Measurements from ENCODE around the gene HNF1B.
A peak's percentile ranks its signal among the peaks of the same experiment; 100 is the strongest.

HNF1B gene

GRCh38 chr17:37764383-37764782 is 19.5 kb upstream of the HNF1B start:
- Mint-ChIP-seq H3K36me3 (ENCODE audit: low read depth) (no peaks in the 10 kb centered on the region), H3K9me3 (peaks cover 24% of the 10 kb centered on the region), H3K4me3 (no peak overlapping the region), H3K27ac (no peak overlapping the region), H3K27me3 (ENCODE audit: low read depth, poor library complexity) (peaks cover 55% of the 10 kb centered on the region), H3K4me1 (peaks cover 16% of the 10 kb centered on the region)
- TF ChIP-seq CTCF (IDR thresholded peaks at IDR 0.05) = no peak
- no peak for DNase-seq

- Mint-ChIP-seq H3K4me3 (no peak overlapping the region), H3K27me3 (ENCODE audit: low read depth, poor library complexity) (peaks cover 58% of the 10 kb centered on the region), H3K27ac (no peak overlapping the region), H3K4me1 (peaks cover 30% of the 10 kb centered on the region), H3K9me3 (peaks cover 9% of the 10 kb centered on the region), H3K36me3 (ENCODE audit: low read depth) (no peaks in the 10 kb centered on the region)
- no peak for DNase-seq
- TF ChIP-seq CTCF (IDR thresholded peaks at IDR 0.05) = no peak
Measured at GRCh38 chr17:37762666-37763065, 17.8 kb upstream of the HNF1B start.

- H3K27ac Mint-ChIP-seq = no peak overlapping the region
- DNase-seq = no peak
- no peak overlapping the region for H3K4me3 Mint-ChIP-seq
- H3K27me3 Mint-ChIP-seq (ENCODE audit: low read depth, poor library complexity) = peaks cover 51% of the 10 kb centered on the region
- no peaks in the 10 kb centered on the region for H3K36me3 Mint-ChIP-seq (ENCODE audit: low read depth)
- TF ChIP-seq CTCF (IDR thresholded peaks at IDR 0.05) = no peak
- peaks cover 2% of the 10 kb centered on the region for H3K9me3 Mint-ChIP-seq
- peaks cover 31% of the 10 kb centered on the region for H3K4me1 Mint-ChIP-seq
Measured at GRCh38 chr17:37761961-37762360, 17.1 kb upstream of the HNF1B start.

GRCh38 chr17:37761059-37761458 is 16.2 kb upstream of the HNF1B start:
- H3K4me3 Mint-ChIP-seq = no peak overlapping the region
- no peaks in the 10 kb centered on the region for H3K36me3 Mint-ChIP-seq (ENCODE audit: low read depth)
- H3K27ac Mint-ChIP-seq = no peak overlapping the region
- TF ChIP-seq CTCF (IDR thresholded peaks at IDR 0.05) = no peak
- peaks cover 49% of the 10 kb centered on the region for H3K27me3 Mint-ChIP-seq (ENCODE audit: low read depth, poor library complexity)
- no peak for DNase-seq
- no peaks in the 10 kb centered on the region for H3K9me3 Mint-ChIP-seq
- peaks cover 31% of the 10 kb centered on the region for H3K4me1 Mint-ChIP-seq

- peak; percentile 11 for DNase-seq
- no peak overlapping the region for H3K27ac Mint-ChIP-seq
- peaks cover 48% of the 10 kb centered on the region for H3K27me3 Mint-ChIP-seq (ENCODE audit: low read depth, poor library complexity)
- H3K4me1 Mint-ChIP-seq = peaks cover 19% of the 10 kb centered on the region
- no peak for TF ChIP-seq CTCF (IDR thresholded peaks at IDR 0.05)
- H3K36me3 Mint-ChIP-seq (ENCODE audit: low read depth) = no peaks in the 10 kb centered on the region
- no peak overlapping the region for H3K4me3 Mint-ChIP-seq
- H3K9me3 Mint-ChIP-seq = no peaks in the 10 kb centered on the region
Measured at GRCh38 chr17:37759014-37759637, 14.3 kb upstream of the HNF1B start.

GRCh38 chr17:37756051-37756450 is 11.2 kb upstream of the HNF1B start:
- H3K27ac Mint-ChIP-seq = no peak overlapping the region
- DNase-seq = no peak
- H3K9me3 Mint-ChIP-seq = no peaks in the 10 kb centered on the region
- peaks cover 43% of the 10 kb centered on the region for H3K27me3 Mint-ChIP-seq (ENCODE audit: low read depth, poor library complexity)
- no peak for TF ChIP-seq CTCF (IDR thresholded peaks at IDR 0.05)
- no peak overlapping the region for H3K4me3 Mint-ChIP-seq
- peaks cover 31% of the 10 kb centered on the region for H3K4me1 Mint-ChIP-seq
- no peaks in the 10 kb centered on the region for H3K36me3 Mint-ChIP-seq (ENCODE audit: low read depth)

All from nephron progenitor cell (in vitro differentiated cells).